NB4 (cell line): ENCODE results near the gene CALD1.

Source experiments
- POLR2A ChIP-seq: IDR thresholded peaks from 2 replicates; pipeline ENCODE4 v1.6.1; 2011; ENCODE audit warnings: mild to moderate bottlenecking; ENCODE audit not compliant: insufficient read length; ENCODE audit errors: extremely low read depth
- TF ChIP-seq, protein P1 (sequence below): IDR thresholded peaks from one replicate; pipeline ENCODE4 v1.5.1; 2012; ENCODE audit warnings: low read depth, low read length
- TF ChIP-seq, protein P2 (sequence below): IDR thresholded peaks from 2 replicates; pipeline ENCODE4 v1.6.1; 2011; ENCODE audit warnings: low read depth, low read length

- TF ChIP-seq, protein P1, sequence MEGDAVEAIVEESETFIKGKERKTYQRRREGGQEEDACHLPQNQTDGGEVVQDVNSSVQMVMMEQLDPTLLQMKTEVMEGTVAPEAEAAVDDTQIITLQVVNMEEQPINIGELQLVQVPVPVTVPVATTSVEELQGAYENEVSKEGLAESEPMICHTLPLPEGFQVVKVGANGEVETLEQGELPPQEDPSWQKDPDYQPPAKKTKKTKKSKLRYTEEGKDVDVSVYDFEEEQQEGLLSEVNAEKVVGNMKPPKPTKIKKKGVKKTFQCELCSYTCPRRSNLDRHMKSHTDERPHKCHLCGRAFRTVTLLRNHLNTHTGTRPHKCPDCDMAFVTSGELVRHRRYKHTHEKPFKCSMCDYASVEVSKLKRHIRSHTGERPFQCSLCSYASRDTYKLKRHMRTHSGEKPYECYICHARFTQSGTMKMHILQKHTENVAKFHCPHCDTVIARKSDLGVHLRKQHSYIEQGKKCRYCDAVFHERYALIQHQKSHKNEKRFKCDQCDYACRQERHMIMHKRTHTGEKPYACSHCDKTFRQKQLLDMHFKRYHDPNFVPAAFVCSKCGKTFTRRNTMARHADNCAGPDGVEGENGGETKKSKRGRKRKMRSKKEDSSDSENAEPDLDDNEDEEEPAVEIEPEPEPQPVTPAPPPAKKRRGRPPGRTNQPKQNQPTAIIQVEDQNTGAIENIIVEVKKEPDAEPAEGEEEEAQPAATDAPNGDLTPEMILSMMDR: no peak
- no peak for TF ChIP-seq POLR2A
- TF ChIP-seq, protein P2, sequence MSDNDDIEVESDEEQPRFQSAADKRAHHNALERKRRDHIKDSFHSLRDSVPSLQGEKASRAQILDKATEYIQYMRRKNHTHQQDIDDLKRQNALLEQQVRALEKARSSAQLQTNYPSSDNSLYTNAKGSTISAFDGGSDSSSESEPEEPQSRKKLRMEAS: no peak
These were observed 46.7 kb downstream of the CALD1 start for GRCh38 chr7:134826105-134826504.
